HUES64 (cell line): ENCODE measurements around the gene TERT.
A peak's percentile ranks its signal among the peaks of the same experiment; 100 is the strongest.
"Not testable (repeated sequence)": the region's sequence is repeated elsewhere in the genome, so short reads cannot be mapped to it uniquely, and the experiment has no call there.

Experiments
- H3K27ac ChIP-seq: 2 replicates; pipeline ENCODE4 v1.7.0; 2013; ENCODE audit warnings: low read depth, low read length, inconsistent platforms
- H3K27me3 ChIP-seq: 2 replicates; pipeline ENCODE4 v1.6.1; 2013; ENCODE audit warnings: mild to moderate bottlenecking, low read length; ENCODE audit not compliant: insufficient read depth
- H3K36me3 ChIP-seq: 2 replicates; pipeline ENCODE4 v1.6.1; 2013; ENCODE audit warnings: mild to moderate bottlenecking, low read length; ENCODE audit not compliant: insufficient read depth
- H3K4me1 ChIP-seq: 2 replicates; pipeline ENCODE4 v1.6.1; 2013; ENCODE audit warnings: mild to moderate bottlenecking, low read length, moderate library complexity; ENCODE audit not compliant: insufficient read depth
- H3K4me3 ChIP-seq: 2 replicates; pipeline ENCODE4 v1.5.1; 2013; ENCODE audit warnings: mild to moderate bottlenecking, low read length, moderate library complexity
- H3K9ac ChIP-seq: 2 replicates; pipeline ENCODE4 v1.6.1; 2013; ENCODE audit warnings: mild to moderate bottlenecking, low read depth, low read length
- H3K9me3 ChIP-seq: 2 replicates; pipeline ENCODE4 v1.6.1; 2013; ENCODE audit warnings: low read depth, low read length; ENCODE audit not compliant: insufficient read depth
- WGBS: fragments of 150-250, 120-280 bp; methylation state at CpG from one replicate; pipeline ENCODE4 v1.1.7; 2013; ENCODE audit warnings: missing lambda C conversion rate; 5-methylcytosine and 5-hydroxymethylcytosine counted together

Gene TERT

DNA sequence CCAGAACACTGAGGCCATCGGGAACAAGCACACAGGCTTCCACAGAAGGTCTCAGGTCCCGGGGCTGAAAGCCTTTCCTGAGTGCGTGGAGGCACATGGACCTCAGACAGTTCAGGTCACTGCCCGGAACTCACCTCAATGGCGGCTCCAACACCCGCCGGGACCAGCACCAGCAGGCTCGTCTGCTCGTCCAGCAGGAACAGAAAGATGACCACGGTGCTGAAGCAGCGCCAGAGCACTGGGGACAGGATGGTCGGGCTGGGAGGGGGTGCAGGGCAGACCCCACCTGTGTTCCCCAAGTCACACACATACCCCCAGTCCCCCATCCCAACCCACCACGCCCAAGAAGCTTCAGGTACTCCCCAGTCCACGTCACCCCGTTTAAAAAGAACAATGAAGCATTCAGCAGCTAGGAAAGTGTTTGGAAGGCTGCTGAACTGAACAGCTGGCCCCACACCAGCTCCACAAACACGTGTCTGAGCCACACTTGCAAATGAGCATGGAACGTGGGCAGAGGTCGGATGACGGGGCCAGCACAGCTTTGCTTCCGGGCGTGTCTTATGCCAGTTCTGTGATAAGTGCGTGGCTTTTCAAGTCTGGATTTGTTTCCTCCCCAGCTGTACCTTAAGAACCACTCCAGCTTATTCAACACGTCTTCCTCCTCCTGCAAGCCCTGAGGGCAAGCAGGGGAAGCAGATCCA is 35.4 kb upstream of the TERT start:
- Histone ChIP-seq H3K9ac (no peak overlapping the region), H3K36me3 (peaks cover 69% of the 10 kb centered on the region), H3K27me3 (no peaks in the 10 kb centered on the region), H3K4me1 (no peaks in the 10 kb centered on the region), H3K4me3 (no peak overlapping the region), H3K27ac (no peak overlapping the region), H3K9me3 (no peaks in the 10 kb centered on the region)
- WGBS, result 98% methylated on average over 23 of the region's 23 CpGs

DNA sequence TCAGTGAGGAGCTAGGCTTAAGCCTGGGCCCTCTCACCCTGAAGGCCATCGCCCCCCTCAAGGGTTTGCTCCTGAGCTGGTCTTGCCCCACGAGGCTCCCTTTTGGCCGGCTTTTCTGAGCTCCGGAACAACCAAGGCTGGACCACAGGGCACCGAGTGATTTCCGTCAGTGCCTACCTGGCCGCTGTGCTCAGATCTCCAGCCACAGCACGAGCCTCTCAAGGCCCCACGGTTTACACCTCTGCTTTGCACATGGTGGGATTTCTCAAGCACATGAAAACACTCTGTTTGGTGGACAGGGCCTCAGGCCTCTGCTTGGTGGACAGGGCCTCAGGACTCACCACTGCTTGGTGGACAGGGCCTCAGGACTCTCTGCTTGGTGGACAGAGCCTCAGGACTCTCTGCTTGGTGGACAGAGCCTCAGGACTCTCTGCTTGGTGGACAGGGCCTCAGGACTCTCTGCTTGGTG is 34.3 kb upstream of the TERT start:
- Histone ChIP-seq H3K36me3 (peaks cover 71% of the 10 kb centered on the region), H3K4me3 (no peak overlapping the region)

DNA sequence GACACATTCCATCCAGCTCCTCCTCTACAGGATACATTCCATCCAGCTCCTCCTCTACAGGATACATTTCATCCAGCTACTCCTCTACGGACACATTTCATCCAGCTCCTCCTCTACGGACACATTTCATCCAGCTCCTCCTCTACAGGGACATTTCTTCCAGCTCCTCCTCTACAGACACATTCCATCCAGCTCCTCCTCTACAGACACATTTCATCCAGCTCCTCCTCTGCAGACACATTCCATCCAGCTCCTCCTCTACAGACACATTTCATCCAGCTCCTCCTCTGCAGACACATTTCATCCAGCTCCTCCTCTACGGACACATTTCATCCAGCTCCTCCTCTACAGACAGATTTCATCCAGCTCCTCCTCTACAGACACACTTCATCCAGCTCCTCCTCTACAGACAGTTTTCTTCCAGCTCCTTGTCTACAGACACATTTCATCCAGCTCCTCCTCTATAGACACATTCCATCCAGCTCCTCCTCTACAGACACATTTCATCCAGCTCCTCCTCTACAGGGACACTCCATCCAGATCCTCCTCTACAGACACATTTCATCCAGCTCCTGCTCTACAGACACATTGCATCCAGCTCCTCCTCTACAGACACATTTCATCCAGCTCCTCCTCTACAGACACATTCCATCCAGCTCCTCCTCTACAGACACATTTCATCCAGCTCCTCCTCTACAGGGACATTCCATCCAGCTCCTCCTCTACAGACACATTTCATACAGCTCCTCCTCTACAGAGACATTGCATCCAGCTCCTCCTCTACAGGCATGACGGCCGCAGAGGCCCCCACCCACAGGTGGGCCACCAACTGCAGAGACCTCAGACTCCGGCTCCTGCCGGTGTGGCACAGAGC is 33.6 kb upstream of the TERT start:
- H3K27me3 ChIP-seq, H3K4me3 ChIP-seq, H3K9me3 ChIP-seq, H3K9ac ChIP-seq, H3K4me1 ChIP-seq: not testable (repeated sequence)
- WGBS, result 89% methylated on average over 7 of the region's 7 CpGs
- Histone ChIP-seq H3K27ac (peak overlapping the region; percentile 13; the same call in 1 of the 2 replicates), H3K36me3 (peaks cover 71% of the 10 kb centered on the region)

More for the DNA sequence above, 34.3 kb upstream of the TERT start:
- 97% methylated on average over 9 of the region's 9 CpGs for WGBS
- H3K27ac ChIP-seq, result no peak overlapping the region
- H3K9ac ChIP-seq, result no peak overlapping the region
- no peaks in the 10 kb centered on the region for H3K4me1 ChIP-seq
- no peaks in the 10 kb centered on the region for H3K9me3 ChIP-seq
- no peaks in the 10 kb centered on the region for H3K27me3 ChIP-seq

DNA sequence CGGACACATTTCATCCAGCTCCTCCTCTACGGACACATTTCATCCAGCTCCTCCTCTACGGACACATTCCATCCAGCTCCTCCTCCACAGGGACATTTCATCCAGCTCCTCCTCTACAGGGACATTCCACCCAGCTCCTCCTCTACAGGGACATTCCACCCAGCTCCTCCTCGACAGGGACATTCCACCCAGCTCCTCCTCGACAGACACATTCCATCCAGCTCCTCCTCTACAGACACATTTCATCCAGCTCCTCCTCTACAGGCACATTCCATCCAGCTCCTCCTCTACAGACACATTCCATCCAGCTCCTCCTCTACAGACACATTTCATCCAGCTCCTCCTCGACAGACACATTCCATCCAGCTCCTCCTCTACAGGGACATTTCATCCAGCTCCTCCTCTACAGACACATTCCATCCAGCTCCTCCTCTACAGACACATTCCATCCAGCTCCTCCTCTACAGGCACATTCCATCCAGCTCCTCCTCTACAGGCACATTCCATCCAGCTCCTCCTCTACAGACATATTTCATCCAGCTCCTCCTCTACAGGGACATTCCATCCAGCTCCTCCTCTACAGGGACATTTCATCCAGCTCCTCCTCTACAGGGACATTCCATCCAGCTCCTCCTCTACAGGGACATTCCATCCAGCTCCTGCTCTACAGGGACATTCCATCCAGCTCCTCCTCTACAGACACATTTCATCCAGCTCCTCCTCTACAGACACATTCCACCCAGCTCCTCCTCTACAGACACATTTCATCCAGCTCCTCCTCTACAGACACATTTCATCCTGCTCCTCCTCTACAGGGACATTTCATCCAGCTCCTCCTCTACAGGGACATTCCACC is 32.3 kb upstream of the TERT start:
- not testable (repeated sequence) for H3K27me3 ChIP-seq, H3K9ac ChIP-seq, H3K9me3 ChIP-seq, H3K4me1 ChIP-seq, H3K4me3 ChIP-seq, H3K27ac ChIP-seq
- H3K36me3 ChIP-seq, result peaks cover 69% of the 10 kb centered on the region
- 91% methylated on average over 6 of the region's 6 CpGs for WGBS

DNA sequence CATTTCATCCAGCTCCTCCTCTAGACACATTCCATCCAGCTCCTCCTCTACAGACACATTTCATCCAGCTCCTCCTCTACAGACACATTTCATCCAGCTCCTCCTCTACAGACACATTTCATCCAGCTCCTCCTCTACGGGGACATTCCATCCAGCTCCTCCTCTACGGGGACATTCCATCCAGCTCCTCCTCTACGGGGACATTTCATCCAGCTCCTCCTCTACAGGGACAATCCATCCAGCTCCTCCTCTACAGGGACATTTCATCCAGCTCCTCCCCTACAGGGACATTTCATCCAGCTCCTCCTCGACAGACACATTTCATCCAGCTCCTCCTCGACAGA is 31.6 kb upstream of the TERT start:
- H3K27ac ChIP-seq, H3K4me1 ChIP-seq, H3K4me3 ChIP-seq, H3K9ac ChIP-seq, H3K27me3 ChIP-seq, H3K9me3 ChIP-seq: not testable (repeated sequence)
- peaks cover 69% of the 10 kb centered on the region for H3K36me3 ChIP-seq
- 89% methylated on average over 5 of the region's 5 CpGs for WGBS

DNA sequence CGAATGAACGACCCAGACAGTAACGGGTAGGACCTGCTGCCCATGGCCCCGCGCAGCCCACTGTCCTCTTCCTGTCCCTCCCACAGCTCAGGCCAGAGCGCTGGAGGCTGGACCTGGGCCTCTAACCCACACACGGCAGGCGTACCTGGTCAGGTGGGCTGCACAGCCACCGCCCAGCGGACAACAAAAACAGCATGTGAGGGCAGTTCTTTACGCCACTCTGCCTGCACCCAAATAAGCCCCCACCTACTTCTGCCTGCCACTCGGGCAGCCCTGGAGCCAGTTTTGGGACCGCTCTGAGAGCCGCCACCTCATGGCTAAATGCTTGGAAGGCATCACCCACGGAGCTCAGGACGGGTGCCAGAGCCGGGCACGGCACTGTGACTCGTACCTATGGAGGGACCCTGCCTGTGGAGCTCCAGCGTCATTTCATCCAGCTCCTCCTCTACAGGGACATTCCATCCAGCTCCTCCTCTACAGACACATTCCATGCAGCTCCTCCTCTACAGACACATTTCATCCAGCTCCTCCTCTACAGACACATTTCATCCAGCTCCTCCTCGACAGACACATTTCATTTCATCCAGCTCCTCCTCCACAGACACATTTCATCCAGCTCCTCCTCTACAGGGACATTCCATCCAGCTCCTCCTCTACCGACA is 31.1 kb upstream of the TERT start:
- H3K36me3 ChIP-seq, result peaks cover 69% of the 10 kb centered on the region
- H3K27ac ChIP-seq, result 0 out of 2 replicates have a peak overlapping the region, but pooled peaks have one; percentile 35

DNA sequence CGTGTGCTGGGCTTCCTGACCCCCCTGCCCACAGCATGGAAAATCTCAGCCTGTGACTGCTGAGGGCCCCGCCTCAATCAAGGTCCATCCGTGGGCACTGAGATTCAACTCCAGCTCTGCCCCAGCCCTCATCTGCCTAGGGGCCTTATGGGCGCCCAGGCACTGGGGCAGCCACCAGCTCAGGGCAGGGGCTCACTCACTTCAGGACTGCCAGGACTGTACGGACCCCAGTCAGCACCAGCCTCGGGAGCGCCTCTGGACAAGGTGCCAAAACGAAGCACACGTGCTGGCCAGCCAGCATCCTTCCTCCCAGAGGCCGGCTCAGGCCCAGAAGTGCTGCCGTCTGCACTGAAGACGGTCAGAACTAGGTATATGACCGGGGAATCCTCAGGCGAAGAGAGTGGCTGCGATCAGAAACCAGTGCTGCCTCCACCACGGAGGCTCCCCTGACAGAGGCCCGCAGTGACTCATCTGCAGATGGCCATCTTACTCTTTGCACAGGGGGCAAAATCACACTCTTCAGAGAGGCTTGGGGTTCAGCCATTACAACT is 30.4 kb upstream of the TERT start:
- Histone ChIP-seq H3K4me1 (no peaks in the 10 kb centered on the region), H3K4me3 (no peak overlapping the region), H3K36me3 (peaks cover 69% of the 10 kb centered on the region), H3K27ac (no peak overlapping the region), H3K27me3 (no peaks in the 10 kb centered on the region), H3K9ac (no peak overlapping the region), H3K9me3 (no peaks in the 10 kb centered on the region)
- 96% methylated on average over 17 of the region's 17 CpGs for WGBS

More for the DNA sequence above, 31.1 kb upstream of the TERT start:
- H3K9me3 ChIP-seq, result no peaks in the 10 kb centered on the region
- H3K4me1 ChIP-seq, result no peaks in the 10 kb centered on the region
- 96% methylated on average over 22 of the region's 22 CpGs for WGBS
- H3K27me3 ChIP-seq, result no peaks in the 10 kb centered on the region
- H3K4me3 ChIP-seq, result no peak overlapping the region
- no peak overlapping the region for H3K9ac ChIP-seq

DNA sequence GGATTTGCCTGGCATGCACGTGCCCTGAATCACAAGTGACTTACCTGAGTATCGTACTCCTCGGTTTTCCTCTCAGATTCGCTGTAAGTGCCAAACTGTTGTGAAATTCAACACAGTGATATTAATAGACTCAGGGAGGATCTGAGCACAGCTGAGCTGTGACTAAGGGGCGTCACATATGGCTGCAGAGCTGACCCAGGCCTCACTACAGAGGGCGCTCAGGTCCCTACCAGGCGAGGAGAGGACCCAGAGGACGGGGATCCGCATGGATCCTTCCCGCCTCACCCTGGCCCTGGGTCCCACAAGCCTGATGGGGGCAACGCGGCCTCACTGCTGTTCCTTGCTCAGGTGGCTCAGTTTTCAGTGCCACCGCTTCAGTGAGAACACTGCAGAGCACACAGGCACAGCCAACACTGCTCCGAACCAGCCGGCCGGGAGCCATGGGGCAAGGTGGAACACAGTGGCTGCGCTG is 29.9 kb upstream of the TERT start:
- H3K27me3 ChIP-seq, result no peaks in the 10 kb centered on the region
- H3K36me3 ChIP-seq, result peaks cover 69% of the 10 kb centered on the region
- H3K9me3 ChIP-seq, result no peaks in the 10 kb centered on the region
- H3K4me1 ChIP-seq, result no peaks in the 10 kb centered on the region
- no peak overlapping the region for H3K27ac ChIP-seq
- H3K9ac ChIP-seq, result no peak overlapping the region
- H3K4me3 ChIP-seq, result no peak overlapping the region
- WGBS, result 94% methylated on average over 17 of the region's 17 CpGs

DNA sequence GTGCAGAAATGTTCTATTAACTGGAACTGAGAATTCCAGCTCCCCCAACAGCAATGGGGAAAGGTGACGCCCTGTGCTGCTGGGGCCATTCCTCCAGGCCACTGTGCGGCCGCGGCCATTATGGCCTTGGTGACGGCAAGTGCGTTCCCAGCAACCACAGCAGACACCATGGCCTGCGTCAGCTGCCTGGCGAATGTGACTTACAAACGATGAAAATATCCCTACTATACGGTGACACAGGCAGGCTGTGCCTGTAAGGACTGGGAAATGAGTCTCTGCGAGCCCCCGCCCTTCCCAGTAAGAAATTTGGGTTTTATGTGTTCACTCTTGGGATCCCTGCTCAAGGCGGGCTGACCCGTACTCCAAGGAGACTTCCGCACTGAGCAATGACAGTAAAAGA is 29.4 kb upstream of the TERT start:
- H3K9me3 ChIP-seq, result no peaks in the 10 kb centered on the region
- H3K36me3 ChIP-seq, result peaks cover 72% of the 10 kb centered on the region
- no peaks in the 10 kb centered on the region for H3K27me3 ChIP-seq
- no peak overlapping the region for H3K27ac ChIP-seq
- H3K4me3 ChIP-seq, result no peak overlapping the region
- no peak overlapping the region for H3K9ac ChIP-seq
- H3K4me1 ChIP-seq, result no peaks in the 10 kb centered on the region
- WGBS, result 98% methylated on average over 15 of the region's 15 CpGs

DNA sequence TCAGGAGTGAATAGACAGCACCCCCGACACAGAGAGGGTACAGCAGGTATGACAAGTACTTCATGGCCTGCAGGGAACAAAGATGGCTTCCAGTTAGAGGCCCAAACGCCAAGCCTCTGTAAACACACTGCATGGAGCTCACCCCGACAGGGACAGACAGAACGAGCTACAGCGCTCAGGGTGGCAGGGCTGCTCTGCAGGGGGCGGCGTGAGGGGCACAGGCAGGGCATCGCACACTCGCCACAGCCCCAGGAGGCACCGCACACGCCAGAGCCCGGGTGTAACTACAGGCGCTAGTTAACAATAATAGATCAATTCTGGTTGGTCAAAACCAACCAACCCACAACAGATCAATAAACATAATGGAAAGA is 28.9 kb upstream of the TERT start:
- no peaks in the 10 kb centered on the region for H3K9me3 ChIP-seq
- peaks cover 71% of the 10 kb centered on the region for H3K36me3 ChIP-seq
- H3K4me3 ChIP-seq, result no peak overlapping the region
- no peaks in the 10 kb centered on the region for H3K4me1 ChIP-seq
- 95% methylated on average over 13 of the region's 13 CpGs for WGBS
- H3K27me3 ChIP-seq, result no peaks in the 10 kb centered on the region
- H3K27ac ChIP-seq, result no peak overlapping the region
- no peak overlapping the region for H3K9ac ChIP-seq
